ENCODE measurements around the gene LIMCH1. TPM values are rescaled to one million over a fixed set of nuclear protein-coding genes. Genes with fewer than 3 reads are reported as not detected.

The LIMCH1 gene
- total and polyA plus RNA-seq, 8 donors, result 4.7 to 37.1 (median 17.4) TPM

GRCh38 chr4:41622787-41623186, 84.8 kb downstream of the LIMCH1 start:
- peak in 1 of 2 donors; percentile 28 for DNase-seq
- H3K4me3 ChIP-seq, result no peak overlapping the region
- H3K4me1 ChIP-seq, result no peaks in the 10 kb centered on the region
- H3K9me3 ChIP-seq, result no peaks in the 10 kb centered on the region
- H3K27ac ChIP-seq, result no peak overlapping the region
- TF ChIP-seq EP300 (IDR thresholded peaks at IDR 0.05) (no peak), POLR2A (IDR thresholded peaks at IDR 0.05) (no peak), POLR2AphosphoS5 (IDR thresholded peaks at IDR 0.05) (no peak)
- TF ChIP-seq, protein P1, sequence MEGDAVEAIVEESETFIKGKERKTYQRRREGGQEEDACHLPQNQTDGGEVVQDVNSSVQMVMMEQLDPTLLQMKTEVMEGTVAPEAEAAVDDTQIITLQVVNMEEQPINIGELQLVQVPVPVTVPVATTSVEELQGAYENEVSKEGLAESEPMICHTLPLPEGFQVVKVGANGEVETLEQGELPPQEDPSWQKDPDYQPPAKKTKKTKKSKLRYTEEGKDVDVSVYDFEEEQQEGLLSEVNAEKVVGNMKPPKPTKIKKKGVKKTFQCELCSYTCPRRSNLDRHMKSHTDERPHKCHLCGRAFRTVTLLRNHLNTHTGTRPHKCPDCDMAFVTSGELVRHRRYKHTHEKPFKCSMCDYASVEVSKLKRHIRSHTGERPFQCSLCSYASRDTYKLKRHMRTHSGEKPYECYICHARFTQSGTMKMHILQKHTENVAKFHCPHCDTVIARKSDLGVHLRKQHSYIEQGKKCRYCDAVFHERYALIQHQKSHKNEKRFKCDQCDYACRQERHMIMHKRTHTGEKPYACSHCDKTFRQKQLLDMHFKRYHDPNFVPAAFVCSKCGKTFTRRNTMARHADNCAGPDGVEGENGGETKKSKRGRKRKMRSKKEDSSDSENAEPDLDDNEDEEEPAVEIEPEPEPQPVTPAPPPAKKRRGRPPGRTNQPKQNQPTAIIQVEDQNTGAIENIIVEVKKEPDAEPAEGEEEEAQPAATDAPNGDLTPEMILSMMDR (IDR thresholded peaks at IDR 0.05), result no peak
- peaks cover 0 to 17% (median 4%) of the 10 kb centered on the region in 4 donors for H3K36me3 ChIP-seq
- intact Hi-C loops (cut with DNase I; ENCODE audit: low total_unique reads), result no loop called here
- H3K27me3 ChIP-seq, result no peaks in the 10 kb centered on the region
- WGBS, 5 donors, result 82 to 97% (median 90%) methylated on average over 2 of the region's 2 CpGs

DNA sequence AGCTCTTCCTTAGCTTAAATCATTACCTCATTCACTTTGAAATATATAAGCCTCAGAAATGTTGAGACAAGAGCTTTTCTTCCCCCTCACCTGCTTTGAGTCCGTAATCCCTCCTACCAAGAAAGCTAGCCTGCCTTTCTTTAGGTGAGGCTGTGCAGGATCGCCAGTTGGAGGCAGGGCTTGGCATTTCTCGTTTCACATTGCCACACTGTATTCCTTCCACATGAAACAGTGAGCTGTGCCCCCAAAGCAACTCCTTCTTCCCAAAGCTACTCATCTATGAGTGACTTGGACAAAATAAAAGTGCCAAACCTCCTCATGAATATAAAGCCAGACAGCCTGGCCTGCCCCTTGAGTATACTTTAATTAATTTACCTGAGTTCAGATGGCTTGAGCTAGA, 86.8 kb downstream of the LIMCH1 start:
- 83 to 92% (median 85%) methylated on average over 3 of the region's 3 CpGs for WGBS, 5 donors
- no peak overlapping the region for H3K4me3 ChIP-seq
- DNase-seq, result no peak
- peaks cover 0 to 9% (median 0%) of the 10 kb centered on the region in 4 donors for H3K36me3 ChIP-seq
- no peaks in the 10 kb centered on the region for H3K4me1 ChIP-seq
- H3K9me3 ChIP-seq, result no peaks in the 10 kb centered on the region
- intact Hi-C loops (cut with DNase I; ENCODE audit: low total_unique reads), result no loop called here
- no peaks in the 10 kb centered on the region for H3K27me3 ChIP-seq
- TF ChIP-seq EP300 (IDR thresholded peaks at IDR 0.05), result no peak
- TF ChIP-seq, protein P1 (IDR thresholded peaks at IDR 0.05), result no peak
- no peak overlapping the region for H3K27ac ChIP-seq

DNA sequence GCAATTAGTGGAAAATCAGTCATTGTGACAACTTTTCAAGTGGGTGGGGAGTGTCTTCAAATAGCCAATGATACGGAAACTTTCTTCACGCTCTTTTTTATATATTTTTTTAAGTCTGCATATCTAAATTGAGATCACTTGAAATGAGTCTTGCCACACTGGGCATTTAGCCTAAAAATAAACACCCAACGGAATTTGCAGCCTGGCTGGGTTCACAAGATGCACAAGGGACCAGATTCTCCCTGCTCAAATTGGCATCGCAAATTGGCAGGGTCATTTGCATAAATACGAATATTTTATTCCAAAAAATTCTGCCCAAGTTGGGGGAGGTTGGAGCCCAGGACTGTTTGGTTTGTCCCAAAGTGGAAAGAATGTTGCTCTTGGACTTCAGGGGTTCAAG, 87.6 kb downstream of the LIMCH1 start:
- Histone ChIP-seq H3K36me3 (peaks cover 0 to 1% (median 0%) of the 10 kb centered on the region in 4 donors), H3K9me3 (no peaks in the 10 kb centered on the region), H3K4me3 (no peak overlapping the region), H3K4me1 (no peaks in the 10 kb centered on the region), H3K27me3 (no peaks in the 10 kb centered on the region), H3K27ac (no peak overlapping the region)
- TF ChIP-seq POLR2A (IDR thresholded peaks at IDR 0.05) (no peak), POLR2AphosphoS5 (IDR thresholded peaks at IDR 0.05) (no peak), EP300 (IDR thresholded peaks at IDR 0.05) (no peak)
- TF ChIP-seq, protein P1 (IDR thresholded peaks at IDR 0.05), result no peak
- WGBS, 5 donors, result 78 to 85% (median 84%) methylated on average over 5 of the region's 5 CpGs
- intact Hi-C loops (cut with DNase I; ENCODE audit: low total_unique reads), result no loop called here
- no peak for DNase-seq

DNA sequence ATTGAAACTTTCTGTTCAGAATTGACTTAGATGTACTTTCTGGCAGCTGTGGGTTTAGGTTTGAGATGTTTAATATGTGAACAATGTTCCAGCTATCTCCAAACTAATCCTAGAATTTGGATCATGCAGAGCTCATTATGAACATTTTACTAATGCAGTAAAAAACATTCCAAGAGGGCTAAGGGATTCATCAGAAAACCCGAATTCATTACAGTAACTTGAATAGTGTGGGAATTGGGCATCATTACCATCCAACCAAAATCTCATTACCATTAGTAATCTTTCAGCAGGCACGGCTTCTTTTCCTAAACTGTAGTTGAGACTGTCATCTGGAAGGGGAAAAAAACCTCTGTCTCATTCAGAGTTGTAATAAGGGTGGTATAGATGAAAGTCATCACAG, 91.0 kb downstream of the LIMCH1 start:
- DNase-seq, result no peak
- Histone ChIP-seq H3K4me3 (no peak overlapping the region), H3K36me3 (no peaks in the 10 kb centered on the region), H3K27ac (no peak overlapping the region), H3K4me1 (no peaks in the 10 kb centered on the region), H3K9me3 (no peaks in the 10 kb centered on the region), H3K27me3 (no peaks in the 10 kb centered on the region)
- intact Hi-C loops (cut with DNase I; ENCODE audit: low total_unique reads), result no loop called here
- 58 to 85% (median 72%) methylated on average over 2 of the region's 2 CpGs for WGBS, 5 donors
- TF ChIP-seq POLR2AphosphoS5 (IDR thresholded peaks at IDR 0.05), result no peak
- TF ChIP-seq, protein P1 (IDR thresholded peaks at IDR 0.05), result no peak
- TF ChIP-seq EP300 (IDR thresholded peaks at IDR 0.05), result no peak
- TF ChIP-seq POLR2A (IDR thresholded peaks at IDR 0.05), result no peak
